ENCODE data around the gene SH3RF3. TPM values are rescaled to one million over a fixed set of nuclear protein-coding genes. Genes with fewer than 3 reads are reported as not detected.

The SH3RF3 gene
- total RNA-seq, 1 donor from 2014 or later: 1.7 TPM

DNA sequence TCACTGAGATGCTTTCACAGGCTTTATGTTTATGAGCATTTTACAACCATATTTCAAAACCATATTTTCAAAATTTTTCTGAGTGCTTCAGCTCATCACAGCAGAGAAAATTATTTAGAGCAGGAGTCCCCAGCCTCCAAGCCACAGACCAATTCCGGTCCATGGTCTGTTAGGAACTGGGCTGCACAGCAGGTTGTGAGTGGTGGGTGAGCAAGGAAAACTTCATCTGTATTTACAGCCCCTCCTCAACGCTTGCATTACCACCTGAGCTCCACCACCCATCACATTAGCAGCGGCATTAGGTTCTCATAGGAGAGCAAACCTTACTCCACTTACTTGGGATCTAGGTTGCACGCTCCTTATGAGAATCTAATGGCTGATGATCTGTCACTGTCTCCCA is 319.2 kb downstream of the SH3RF3 start:
- DNase-seq: no peak
- no peak overlapping the region for H3K4me3 Mint-ChIP-seq (ENCODE audit: unreplicated experiment)

GRCh38 chr2:109448946-109449788 is 320.2 kb downstream of the SH3RF3 start:
- H3K36me3 Mint-ChIP-seq (ENCODE audit: unreplicated experiment): peaks cover 15% of the 10 kb centered on the region
- no peak overlapping the region for H3K27ac Mint-ChIP-seq (ENCODE audit: unreplicated experiment)
- H3K4me3 Mint-ChIP-seq (ENCODE audit: unreplicated experiment): no peak overlapping the region
- no peak for TF ChIP-seq CTCF (IDR thresholded peaks at IDR 0.05; ENCODE audit: partially characterized antibody, unreplicated experiment)
- peaks cover 13% of the 10 kb centered on the region for H3K27me3 Mint-ChIP-seq (ENCODE audit: unreplicated experiment)
- no peak for DNase-seq
- H3K9me3 Mint-ChIP-seq (ENCODE audit: unreplicated experiment): peaks cover 13% of the 10 kb centered on the region
- H3K4me1 Mint-ChIP-seq (ENCODE audit: low read depth, unreplicated experiment): peaks cover 31% of the 10 kb centered on the region

More for the DNA sequence above, 319.2 kb downstream of the SH3RF3 start:
- Mint-ChIP-seq H3K27ac (ENCODE audit: unreplicated experiment) (peak overlapping the region; percentile 88), H3K4me1 (ENCODE audit: low read depth, unreplicated experiment) (peaks cover 31% of the 10 kb centered on the region), H3K36me3 (ENCODE audit: unreplicated experiment) (peaks cover 21% of the 10 kb centered on the region), H3K9me3 (ENCODE audit: unreplicated experiment) (peaks cover 13% of the 10 kb centered on the region), H3K27me3 (ENCODE audit: unreplicated experiment) (peaks cover 13% of the 10 kb centered on the region)
- no peak for TF ChIP-seq CTCF (IDR thresholded peaks at IDR 0.05; ENCODE audit: partially characterized antibody, unreplicated experiment)

DNA sequence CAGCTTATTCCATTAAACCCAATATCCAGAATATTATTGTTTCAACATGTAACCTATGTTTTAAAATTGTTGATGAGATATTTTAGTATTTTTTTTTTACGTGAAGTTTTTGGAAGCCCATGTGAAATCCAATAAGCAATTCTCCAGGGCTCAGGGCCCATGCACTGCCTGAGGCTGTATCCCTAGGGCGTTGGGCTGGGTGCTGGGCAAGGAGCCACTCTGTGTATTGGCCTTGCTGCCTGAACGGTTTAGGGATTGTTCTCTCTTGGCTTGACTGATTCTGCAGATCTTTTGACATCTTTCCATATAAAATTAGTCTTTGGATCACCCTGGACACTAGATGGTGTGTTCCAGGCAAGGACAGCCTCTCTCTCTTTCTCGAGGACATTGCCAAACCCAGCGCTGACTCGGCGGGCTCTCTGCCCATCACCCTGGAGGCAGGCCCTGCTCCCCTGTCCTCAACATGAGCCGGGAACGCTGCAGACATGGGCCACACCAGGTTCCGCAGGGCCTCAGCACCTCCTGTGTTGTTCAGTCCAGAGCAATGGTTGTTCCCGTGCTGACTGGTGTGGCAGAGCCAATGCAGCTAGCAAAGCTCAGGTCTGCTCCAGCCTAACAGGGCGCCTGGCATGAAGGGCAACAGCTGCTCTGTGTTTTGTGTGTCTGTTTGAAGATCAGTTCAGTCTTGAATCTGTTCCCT is 321.7 kb downstream of the SH3RF3 start:
- DNase-seq: no peak
- H3K9me3 Mint-ChIP-seq (ENCODE audit: unreplicated experiment): peaks cover 4% of the 10 kb centered on the region

GRCh38 chr2:109451671-109452070 is 322.7 kb downstream of the SH3RF3 start:
- no peaks in the 10 kb centered on the region for H3K36me3 Mint-ChIP-seq (ENCODE audit: unreplicated experiment)

More for the DNA sequence above, 321.7 kb downstream of the SH3RF3 start:
- H3K27ac Mint-ChIP-seq (ENCODE audit: unreplicated experiment): no peak overlapping the region
- H3K36me3 Mint-ChIP-seq (ENCODE audit: unreplicated experiment): peaks cover under 1% of the 10 kb centered on the region
- peaks cover 31% of the 10 kb centered on the region for H3K4me1 Mint-ChIP-seq (ENCODE audit: low read depth, unreplicated experiment)
- peaks cover 12% of the 10 kb centered on the region for H3K27me3 Mint-ChIP-seq (ENCODE audit: unreplicated experiment)
- TF ChIP-seq CTCF (IDR thresholded peaks at IDR 0.05; ENCODE audit: partially characterized antibody, unreplicated experiment): no peak
- H3K4me3 Mint-ChIP-seq (ENCODE audit: unreplicated experiment): no peak overlapping the region

More at GRCh38 chr2:109451671-109452070, 322.7 kb downstream of the SH3RF3 start:
- H3K9me3 Mint-ChIP-seq (ENCODE audit: unreplicated experiment): peaks cover 2% of the 10 kb centered on the region
- H3K4me3 Mint-ChIP-seq (ENCODE audit: unreplicated experiment): no peak overlapping the region
- peaks cover 9% of the 10 kb centered on the region for H3K27me3 Mint-ChIP-seq (ENCODE audit: unreplicated experiment)
- no peak overlapping the region for H3K27ac Mint-ChIP-seq (ENCODE audit: unreplicated experiment)
- no peak for TF ChIP-seq CTCF (IDR thresholded peaks at IDR 0.05; ENCODE audit: partially characterized antibody, unreplicated experiment)
- no peak for DNase-seq
- H3K4me1 Mint-ChIP-seq (ENCODE audit: low read depth, unreplicated experiment): peaks cover 26% of the 10 kb centered on the region

Measured in glutamatergic neuron (in vitro differentiated cells).